NOMO-1 (cell line): ENCODE measurements around the gene NREP.

Source experiments
- DNase-seq, 2 experiments: peaks; one replicate each; lab custom pipeline; 2025; ENCODE audit not compliant: unreplicated experiment in 2 of 2; lab: John Stamatoyannopoulos, UW

The NREP gene

DNA sequence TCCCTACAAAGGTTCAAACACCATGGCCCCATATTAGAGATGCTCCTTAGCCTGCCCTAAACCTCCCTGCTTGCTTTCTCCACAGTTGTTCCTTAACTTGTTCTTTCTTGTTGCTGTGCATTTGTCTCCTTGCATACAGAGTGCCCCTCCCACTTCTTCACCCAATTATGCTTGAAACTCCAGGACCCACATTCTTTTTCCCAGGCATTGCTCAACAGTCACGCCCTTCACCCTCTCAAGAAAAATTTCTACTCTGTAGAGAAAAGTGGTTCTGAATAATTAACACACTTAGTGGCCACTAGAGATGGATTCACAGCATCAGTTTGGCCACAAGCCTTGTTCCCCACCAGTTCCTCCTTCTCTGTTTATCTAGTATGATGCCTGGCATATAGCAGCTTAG is 57.7 kb downstream of the NREP start:
- no peak for DNase-seq

DNA sequence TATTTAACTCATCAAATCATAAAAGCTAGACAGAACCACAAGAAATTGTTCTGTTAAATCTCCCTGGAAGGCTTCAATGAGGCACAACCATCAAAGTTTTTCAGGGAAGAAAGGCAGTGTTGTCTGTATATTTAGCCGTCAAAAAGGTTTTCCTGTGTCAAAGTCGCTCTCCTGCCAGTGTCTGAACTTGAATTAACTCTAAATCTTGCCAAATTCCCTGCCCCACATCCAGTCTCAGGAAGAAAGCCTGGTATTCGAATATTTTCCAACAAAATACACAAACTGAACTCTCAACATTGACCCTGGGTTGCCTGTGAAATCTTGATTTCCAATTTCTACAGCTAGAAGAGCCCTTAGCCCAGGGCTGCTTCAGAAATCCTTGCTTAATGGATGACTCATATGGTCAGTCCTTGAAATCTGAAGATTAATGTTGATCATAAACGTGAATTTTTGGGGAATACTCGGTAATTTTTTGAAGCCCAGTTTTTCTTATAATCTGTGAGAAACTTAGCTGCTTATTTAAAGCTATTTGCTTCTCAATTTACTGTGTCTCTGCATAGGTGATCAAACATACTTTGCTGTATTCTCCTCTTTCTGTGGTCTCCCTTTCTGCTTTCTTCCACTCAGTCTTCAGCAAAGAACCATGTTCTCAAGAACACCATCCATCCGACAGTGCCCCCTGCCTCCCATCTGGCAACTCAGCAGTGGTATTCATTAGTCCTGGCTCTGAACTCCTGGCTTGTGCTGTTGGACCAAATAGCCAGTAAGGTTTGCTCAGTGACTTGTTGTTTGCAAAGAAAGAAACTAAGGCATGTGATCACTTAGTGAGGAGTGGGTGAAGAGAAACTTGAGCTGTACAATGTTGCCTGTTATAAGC is 58.9 kb downstream of the NREP start:
- DNase-seq: no peak

DNA sequence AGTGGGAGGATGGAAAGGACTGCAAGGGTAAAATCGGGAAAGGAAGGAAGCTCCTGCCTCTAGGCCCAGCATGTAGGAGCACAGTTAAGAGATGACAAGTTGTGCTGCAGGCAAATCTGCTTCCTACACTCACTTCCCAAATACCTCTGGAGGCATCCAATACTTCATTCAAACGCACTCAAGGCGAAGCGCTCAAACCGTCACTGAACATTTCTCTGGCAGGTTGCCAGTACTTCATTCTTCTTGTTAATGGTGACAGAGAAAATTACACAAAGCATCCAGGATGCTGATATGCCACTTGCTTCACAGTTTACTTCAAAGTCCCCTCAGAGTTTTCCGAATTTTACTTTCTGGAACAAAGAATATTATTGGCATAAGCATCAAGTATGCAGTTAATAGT is 59.8 kb downstream of the NREP start:
- no peak for DNase-seq

DNA sequence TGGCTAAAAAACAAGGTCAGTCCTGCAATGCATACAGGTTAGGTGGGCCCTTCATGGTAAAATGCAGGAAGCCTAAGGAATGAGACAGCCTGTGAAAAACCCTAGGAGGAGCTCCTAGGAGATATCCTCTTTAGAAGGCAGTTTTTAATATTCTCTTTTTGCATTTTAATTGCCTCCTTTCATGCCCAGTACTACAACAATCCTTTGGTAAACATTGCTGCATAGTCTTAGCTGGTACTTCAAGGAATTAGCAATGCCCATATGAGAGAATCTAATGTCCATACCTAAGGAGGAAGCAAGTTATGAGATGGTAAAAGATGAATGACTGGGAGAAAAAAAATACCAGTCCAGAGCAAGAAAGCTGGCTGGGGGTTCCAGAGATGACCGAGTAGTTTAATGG is 61.0 kb downstream of the NREP start:
- DNase-seq: no peak

- DNase-seq: peak; percentile 21 to 29
These were observed 62.9 kb downstream of the NREP start for GRCh38 chr5:111694133-111694532.

- DNase-seq: no peak
These were observed 65.1 kb downstream of the NREP start for GRCh38 chr5:111691914-111692313.

DNA sequence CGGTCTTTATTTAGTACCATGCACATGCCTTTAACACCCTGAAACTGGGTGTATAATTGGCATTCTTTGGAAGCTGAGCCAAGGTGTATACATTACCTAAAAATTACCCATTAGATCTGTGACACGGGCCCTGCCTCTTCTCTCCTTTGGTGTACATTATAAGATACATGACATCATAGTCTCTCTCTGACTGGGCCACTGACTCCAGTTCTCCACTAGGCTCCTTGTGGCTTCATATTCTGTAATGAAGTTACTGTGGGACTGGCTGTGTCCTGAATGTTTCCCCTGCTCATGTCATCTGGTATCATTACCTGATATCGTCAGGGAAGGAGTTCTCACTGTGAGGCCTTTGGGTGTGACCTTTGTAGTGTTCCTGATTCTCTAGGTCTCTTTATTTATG is 65.5 kb downstream of the NREP start:
- no peak for DNase-seq

- no peak for DNase-seq
These were observed 67.5 kb downstream of the NREP start for GRCh38 chr5:111689357-111689935.

DNA sequence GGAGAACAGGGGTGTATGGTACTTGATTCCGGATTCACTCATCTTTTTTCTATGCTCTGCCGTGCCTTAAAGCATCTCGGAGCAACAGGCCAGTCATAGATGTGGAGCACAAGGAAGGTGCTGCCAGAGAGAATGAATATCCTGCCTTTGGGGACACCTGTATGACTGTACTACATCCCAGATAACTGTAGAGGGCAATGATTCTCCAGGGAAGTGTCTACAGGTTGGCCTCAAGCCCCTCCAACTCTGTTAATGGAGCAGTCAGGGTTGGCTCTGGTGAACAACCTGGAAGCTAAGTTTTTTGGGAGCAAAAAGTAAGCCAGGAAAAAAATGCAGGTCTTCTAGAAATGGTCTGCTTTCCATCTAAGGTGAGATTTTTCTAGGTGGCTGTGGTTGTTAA is 71.0 kb downstream of the NREP start:
- DNase-seq: no peak

GRCh38 chr5:111682641-111683040 is 74.4 kb downstream of the NREP start:
- no peak for DNase-seq

DNA sequence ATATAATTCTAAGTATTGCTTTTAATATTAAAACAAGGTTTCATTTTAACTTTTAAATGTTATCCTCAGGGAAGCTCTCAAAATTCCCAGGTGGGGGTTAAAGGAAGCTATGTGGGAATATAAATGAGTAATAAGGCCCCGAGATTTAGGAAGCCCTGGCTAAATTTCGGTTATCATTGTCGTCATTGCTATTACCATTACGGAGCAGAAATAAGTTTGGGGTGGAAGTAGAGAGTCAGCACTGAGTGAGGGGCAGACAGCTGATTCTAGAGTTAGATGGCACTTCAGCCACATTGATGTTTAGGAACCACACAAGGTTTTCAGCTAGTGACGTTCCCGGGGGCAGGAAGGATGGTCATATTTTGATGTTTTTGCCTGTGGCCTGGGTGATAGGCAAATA is 74.9 kb downstream of the NREP start:
- DNase-seq: no peak

GRCh38 chr5:111681414-111682120 is 75.4 kb downstream of the NREP start:
- no peak for DNase-seq

- DNase-seq: no peak
These were observed 76.1 kb downstream of the NREP start for GRCh38 chr5:111680737-111681413.

DNA sequence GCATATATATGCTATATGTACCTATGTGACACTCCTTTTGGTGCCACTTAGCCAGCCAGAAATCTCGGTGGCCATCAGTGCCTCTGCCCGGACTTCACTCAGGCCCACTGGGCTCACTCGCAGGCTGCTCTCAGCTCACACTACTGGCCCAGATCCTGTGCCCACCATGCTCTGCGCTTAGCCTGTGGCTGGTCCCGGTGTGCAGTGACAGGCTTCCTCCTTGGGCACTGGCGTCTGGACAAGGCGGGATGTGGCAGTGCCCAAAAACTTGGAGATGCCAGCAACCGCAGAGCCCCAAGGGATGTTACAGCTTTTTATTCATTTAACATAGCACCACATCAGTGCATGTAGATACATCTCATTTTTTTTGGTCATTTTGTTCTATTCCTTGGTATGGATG is 77.4 kb downstream of the NREP start:
- no peak for DNase-seq
